K562 (cell line): ENCODE results near the gene SIDT2. TPM values are rescaled to one million over a fixed set of nuclear protein-coding genes. Genes with fewer than 3 reads are reported as not detected.

Experiments used
- CEBPB ChIP-seq: fragments of 450-650 bp; IDR thresholded peaks from 2 replicates; pipeline ENCODE4 v1.6.1; 2016; ENCODE audit warnings: missing genetic modification characterization, missing compliant biosample characterization
- FOXK1 ChIP-seq: sonication (generic); formaldehyde crosslinking; IDR thresholded peaks from 2 replicates; pipeline ENCODE4 v1.8.0; 2022; ENCODE audit warnings: missing genetic modification reagents, mild to moderate bottlenecking, borderline replicate concordance
- HDAC6 ChIP-seq: IDR thresholded peaks from 2 replicates; pipeline ENCODE4 v1.6.1; 2012; ENCODE audit warnings: low read depth, mild to moderate bottlenecking, control low read depth, inconsistent platforms, low read length, moderate library complexity
- MYC ChIP-seq, 2 experiments: fragments of 250-450 bp in 1 of 2; sonication (Bioruptor Pico) in 1 of 2; IDR thresholded peaks; 2 replicates each; pipeline versions ENCODE4 v1.5.1 to v1.6.1; 2012 to 2021; ENCODE audit warnings: low read depth in 2 of 2, borderline replicate concordance in 1 of 2, improper control_type of control experiment in 1 of 2, low read length in 1 of 2, mild to moderate bottlenecking in 1 of 2, moderate library complexity in 1 of 2
- NFE2L1 ChIP-seq: fragments of 450-650 bp; IDR thresholded peaks from 2 replicates; pipeline ENCODE4 v1.6.1; 2016; ENCODE audit warnings: missing genetic modification characterization, low read depth, mild to moderate bottlenecking, missing compliant biosample characterization, moderate library complexity, borderline replicate concordance
- SPI1 ChIP-seq: IDR thresholded peaks from 2 replicates; pipeline ENCODE4 v1.6.1; 2011; ENCODE audit warnings: low read depth, low read length, control low read depth, borderline replicate concordance
- TAF9B ChIP-seq: fragments of 450-650 bp; IDR thresholded peaks from 2 replicates; pipeline ENCODE4 v1.6.1; 2018; ENCODE audit warnings: mild to moderate bottlenecking; ENCODE audit not compliant: partially characterized antibody
- TAL1 ChIP-seq: fragments of 450-650 bp; IDR thresholded peaks from 2 replicates; pipeline ENCODE4 v1.6.1; 2016; ENCODE audit warnings: mild to moderate bottlenecking
- TCF7L2 ChIP-seq: fragments of 150-350 bp; IDR thresholded peaks from 2 replicates; pipeline ENCODE4 v1.6.1; 2016; ENCODE audit warnings: low read depth, mild to moderate bottlenecking, low read length, moderate library complexity
- TEAD1 ChIP-seq, 2 experiments: fragments of 450-650 bp in 1 of 2; sonication (generic) in 1 of 2; formaldehyde crosslinking; IDR thresholded peaks; 2 replicates each; pipeline versions ENCODE4 v1.4.0 to v1.8.0; 2020 to 2022; ENCODE audit warnings: mild to moderate bottlenecking in 2 of 2, missing genetic modification reagents in 1 of 2
- ZBTB1 ChIP-seq: sonication (generic); formaldehyde crosslinking; IDR thresholded peaks from 2 replicates; pipeline ENCODE4 v1.8.1; 2023; ENCODE audit warnings: missing genetic modification reagents, low read depth, mild to moderate bottlenecking, borderline replicate concordance
- ZFX ChIP-seq: sonication (generic); formaldehyde crosslinking; IDR thresholded peaks from 2 replicates; pipeline ENCODE4 v1.8.0; 2022; ENCODE audit warnings: mild to moderate bottlenecking, missing genetic modification reagents, moderate library complexity
- polyA plus RNA-seq, 8 experiments: library from polyadenylated mRNA; depleted of rRNA in 4 of 8; stranded (reverse) in 5 of 8; unstranded in 3 of 8; fragments of >200 nt; fragmentation: Nextera tagmentation in 2 of 8; fragmentation: Illumina TruSeq in 1 of 8; extraction: Ambion mirVana in 2 of 8; extraction: Trizol in 1 of 8; gene quantifications; 2 replicates each; pipeline versions ENCODE4 v1.2.1 to v1.2.3, GENCODE V29; 2011 to 2014; ENCODE audit warnings: inconsistent platforms in 1 of 8, missing spikeins in 1 of 8
- total RNA-seq, 7 experiments: library from RNA; depleted of rRNA in 6 of 7; stranded (reverse); fragments of >200 nt in 6 of 7; fragmentation: Illumina TruSeq in 2 of 7; extraction: Trizol in 2 of 7; gene quantifications; 2 replicates each; pipeline versions ENCODE4 v1.2.1 to v1.2.3, GENCODE V29; 2011 to 2021; ENCODE audit warnings: low replicate concordance in 1 of 7
- TF ChIP-seq, protein P1 (sequence below): fragments of 250-450 bp; sonication (Bioruptor Pico); IDR thresholded peaks from 2 replicates; pipeline ENCODE4 v1.4.0; 2020; ENCODE audit warnings: mild to moderate bottlenecking, moderate library complexity
- TF ChIP-seq, protein P2 (sequence below): fragments of 250-450 bp; sonication (Bioruptor Pico); IDR thresholded peaks from 2 replicates; pipeline ENCODE4 v1.9.0; 2021; ENCODE audit warnings: mild to moderate bottlenecking, inconsistent platforms
- TF ChIP-seq, protein P3 (sequence below), 2 experiments: fragments of 450-650 bp; IDR thresholded peaks; 2 replicates each; pipeline ENCODE4 v1.6.1; 2018; ENCODE audit warnings: mild to moderate bottlenecking in 2 of 2, low read depth in 1 of 2; ENCODE audit not compliant: partially characterized antibody in 2 of 2

SIDT2 gene
- total and polyA plus RNA-seq, 9 of the 15 experiments (the other 6 are each of a cell fraction or from before 2014, with no cell fraction given): 2.4 to 20.2 (median 6.5) TPM

DNA sequence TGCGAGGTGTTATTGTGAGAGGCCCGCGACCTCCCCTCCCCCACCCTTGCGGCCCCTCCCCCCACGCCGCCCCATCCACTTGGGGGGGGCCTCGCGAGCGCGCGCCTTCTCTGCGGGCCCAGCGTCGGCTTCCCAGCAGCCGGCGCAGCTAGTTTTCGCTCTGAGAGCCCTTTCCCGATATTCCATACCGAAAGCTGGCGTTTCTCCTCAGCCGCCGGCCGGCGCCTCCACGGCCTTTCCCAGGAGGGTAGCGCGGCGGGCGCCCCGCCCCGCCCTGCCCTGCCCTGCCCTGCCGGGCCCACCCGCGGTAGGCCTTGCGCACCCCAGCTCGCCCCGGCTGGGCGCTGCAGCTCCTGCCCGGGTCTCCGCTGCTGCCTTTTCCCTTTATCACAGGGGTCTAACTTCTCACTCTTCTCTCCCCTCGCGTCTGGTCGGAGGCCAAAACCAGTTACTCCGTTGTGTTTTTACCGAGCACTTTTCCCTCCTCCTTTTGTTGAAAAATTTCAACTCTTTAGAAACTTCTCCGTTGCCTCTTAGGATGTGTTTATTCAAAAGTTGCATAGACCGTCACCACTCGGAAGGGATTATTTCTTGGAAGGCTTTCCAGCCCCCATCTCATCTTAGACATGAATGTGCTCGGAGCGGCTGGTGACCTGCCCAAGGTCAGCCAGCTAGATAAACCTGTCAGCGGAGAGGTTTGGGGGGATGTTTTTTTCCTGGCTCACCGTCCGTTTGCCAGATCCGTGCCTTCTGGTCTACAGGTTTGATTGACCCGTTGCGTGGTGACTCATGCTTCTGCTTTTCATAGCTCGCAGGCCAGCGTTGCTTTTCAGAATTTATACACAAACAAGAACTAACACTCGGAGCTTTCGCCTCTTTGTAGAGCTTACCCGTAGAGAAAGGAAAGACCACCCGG is 33.8 kb upstream of the SIDT2 start (continued):
- TF ChIP-seq, protein P1, sequence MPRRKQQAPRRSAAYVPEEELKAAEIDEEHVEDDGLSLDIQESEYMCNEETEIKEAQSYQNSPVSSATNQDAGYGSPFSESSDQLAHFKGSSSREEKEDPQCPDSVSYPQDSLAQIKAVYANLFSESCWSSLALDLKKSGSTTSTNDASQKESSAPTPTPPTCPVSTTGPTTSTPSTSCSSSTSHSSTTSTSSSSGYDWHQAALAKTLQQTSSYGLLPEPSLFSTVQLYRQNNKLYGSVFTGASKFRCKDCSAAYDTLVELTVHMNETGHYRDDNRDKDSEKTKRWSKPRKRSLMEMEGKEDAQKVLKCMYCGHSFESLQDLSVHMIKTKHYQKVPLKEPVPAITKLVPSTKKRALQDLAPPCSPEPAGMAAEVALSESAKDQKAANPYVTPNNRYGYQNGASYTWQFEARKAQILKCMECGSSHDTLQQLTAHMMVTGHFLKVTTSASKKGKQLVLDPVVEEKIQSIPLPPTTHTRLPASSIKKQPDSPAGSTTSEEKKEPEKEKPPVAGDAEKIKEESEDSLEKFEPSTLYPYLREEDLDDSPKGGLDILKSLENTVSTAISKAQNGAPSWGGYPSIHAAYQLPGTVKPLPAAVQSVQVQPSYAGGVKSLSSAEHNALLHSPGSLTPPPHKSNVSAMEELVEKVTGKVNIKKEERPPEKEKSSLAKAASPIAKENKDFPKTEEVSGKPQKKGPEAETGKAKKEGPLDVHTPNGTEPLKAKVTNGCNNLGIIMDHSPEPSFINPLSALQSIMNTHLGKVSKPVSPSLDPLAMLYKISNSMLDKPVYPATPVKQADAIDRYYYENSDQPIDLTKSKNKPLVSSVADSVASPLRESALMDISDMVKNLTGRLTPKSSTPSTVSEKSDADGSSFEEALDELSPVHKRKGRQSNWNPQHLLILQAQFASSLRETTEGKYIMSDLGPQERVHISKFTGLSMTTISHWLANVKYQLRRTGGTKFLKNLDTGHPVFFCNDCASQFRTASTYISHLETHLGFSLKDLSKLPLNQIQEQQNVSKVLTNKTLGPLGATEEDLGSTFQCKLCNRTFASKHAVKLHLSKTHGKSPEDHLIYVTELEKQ: no peak
- TF ChIP-seq TAL1 (no peak), MYC (IDR thresholded peaks at IDR 0.05; ENCODE audit: low read depth, low read length) (no peak), MYC (CRISPR knock-in tag; IDR thresholded peaks at IDR 0.05; ENCODE audit: borderline replicate concordance, low read depth) (no peak), TAF9B (no peak), SPI1 (no peak), ZBTB1 (CRISPR knock-in tag) (no peak), NFE2L1 (no peak), ZFX (CRISPR knock-in tag) (peak; percentile 76), FOXK1 (CRISPR knock-in tag) (no peak), CEBPB (tag) (no peak), TEAD1 (CRISPR knock-in tag; IDR thresholded peaks at IDR 0.05) (0 out of 4 replicates have a peak, but pooled peaks of 1 of the 2 experiments have one; percentile 71), TCF7L2 (no peak), HDAC6 (no peak)
- TF ChIP-seq, protein P2, sequence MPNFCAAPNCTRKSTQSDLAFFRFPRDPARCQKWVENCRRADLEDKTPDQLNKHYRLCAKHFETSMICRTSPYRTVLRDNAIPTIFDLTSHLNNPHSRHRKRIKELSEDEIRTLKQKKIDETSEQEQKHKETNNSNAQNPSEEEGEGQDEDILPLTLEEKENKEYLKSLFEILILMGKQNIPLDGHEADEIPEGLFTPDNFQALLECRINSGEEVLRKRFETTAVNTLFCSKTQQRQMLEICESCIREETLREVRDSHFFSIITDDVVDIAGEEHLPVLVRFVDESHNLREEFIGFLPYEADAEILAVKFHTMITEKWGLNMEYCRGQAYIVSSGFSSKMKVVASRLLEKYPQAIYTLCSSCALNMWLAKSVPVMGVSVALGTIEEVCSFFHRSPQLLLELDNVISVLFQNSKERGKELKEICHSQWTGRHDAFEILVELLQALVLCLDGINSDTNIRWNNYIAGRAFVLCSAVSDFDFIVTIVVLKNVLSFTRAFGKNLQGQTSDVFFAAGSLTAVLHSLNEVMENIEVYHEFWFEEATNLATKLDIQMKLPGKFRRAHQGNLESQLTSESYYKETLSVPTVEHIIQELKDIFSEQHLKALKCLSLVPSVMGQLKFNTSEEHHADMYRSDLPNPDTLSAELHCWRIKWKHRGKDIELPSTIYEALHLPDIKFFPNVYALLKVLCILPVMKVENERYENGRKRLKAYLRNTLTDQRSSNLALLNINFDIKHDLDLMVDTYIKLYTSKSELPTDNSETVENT: no peak
- TF ChIP-seq, protein P3, sequence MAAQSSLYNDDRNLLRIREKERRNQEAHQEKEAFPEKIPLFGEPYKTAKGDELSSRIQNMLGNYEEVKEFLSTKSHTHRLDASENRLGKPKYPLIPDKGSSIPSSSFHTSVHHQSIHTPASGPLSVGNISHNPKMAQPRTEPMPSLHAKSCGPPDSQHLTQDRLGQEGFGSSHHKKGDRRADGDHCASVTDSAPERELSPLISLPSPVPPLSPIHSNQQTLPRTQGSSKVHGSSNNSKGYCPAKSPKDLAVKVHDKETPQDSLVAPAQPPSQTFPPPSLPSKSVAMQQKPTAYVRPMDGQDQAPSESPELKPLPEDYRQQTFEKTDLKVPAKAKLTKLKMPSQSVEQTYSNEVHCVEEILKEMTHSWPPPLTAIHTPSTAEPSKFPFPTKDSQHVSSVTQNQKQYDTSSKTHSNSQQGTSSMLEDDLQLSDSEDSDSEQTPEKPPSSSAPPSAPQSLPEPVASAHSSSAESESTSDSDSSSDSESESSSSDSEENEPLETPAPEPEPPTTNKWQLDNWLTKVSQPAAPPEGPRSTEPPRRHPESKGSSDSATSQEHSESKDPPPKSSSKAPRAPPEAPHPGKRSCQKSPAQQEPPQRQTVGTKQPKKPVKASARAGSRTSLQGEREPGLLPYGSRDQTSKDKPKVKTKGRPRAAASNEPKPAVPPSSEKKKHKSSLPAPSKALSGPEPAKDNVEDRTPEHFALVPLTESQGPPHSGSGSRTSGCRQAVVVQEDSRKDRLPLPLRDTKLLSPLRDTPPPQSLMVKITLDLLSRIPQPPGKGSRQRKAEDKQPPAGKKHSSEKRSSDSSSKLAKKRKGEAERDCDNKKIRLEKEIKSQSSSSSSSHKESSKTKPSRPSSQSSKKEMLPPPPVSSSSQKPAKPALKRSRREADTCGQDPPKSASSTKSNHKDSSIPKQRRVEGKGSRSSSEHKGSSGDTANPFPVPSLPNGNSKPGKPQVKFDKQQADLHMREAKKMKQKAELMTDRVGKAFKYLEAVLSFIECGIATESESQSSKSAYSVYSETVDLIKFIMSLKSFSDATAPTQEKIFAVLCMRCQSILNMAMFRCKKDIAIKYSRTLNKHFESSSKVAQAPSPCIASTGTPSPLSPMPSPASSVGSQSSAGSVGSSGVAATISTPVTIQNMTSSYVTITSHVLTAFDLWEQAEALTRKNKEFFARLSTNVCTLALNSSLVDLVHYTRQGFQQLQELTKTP (IDR thresholded peaks at IDR 0.05; ENCODE audit: low read depth in 1 of 2, partially characterized antibody in 2 of 2): peak in 1 of 2 experiments; percentile 13
